ENCODE measurements around the gene TPI1.

TPI1 gene

DNA sequence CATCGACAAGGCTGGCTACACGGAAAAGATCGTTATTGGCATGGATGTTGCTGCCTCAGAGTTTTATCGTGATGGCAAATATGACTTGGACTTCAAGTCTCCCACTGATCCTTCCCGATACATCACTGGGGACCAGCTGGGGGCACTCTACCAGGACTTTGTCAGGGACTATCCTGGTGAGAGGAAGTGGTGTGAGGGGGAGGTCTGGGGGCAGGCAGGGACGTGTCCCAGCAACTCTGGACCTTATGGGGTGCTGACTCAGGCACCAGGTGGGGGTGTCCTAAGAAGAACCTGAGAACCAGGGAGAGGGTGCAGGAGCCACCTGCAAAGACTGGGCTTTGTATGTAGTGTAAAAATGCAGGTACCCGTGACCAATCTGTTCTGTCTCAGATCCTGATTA, 52.3 kb downstream of the TPI1 start:
- no peak for TF ChIP-seq POLR2A (IDR thresholded peaks at IDR 0.05; ENCODE audit: extremely low read depth, insufficient read length)
- TF ChIP-seq, protein P1, sequence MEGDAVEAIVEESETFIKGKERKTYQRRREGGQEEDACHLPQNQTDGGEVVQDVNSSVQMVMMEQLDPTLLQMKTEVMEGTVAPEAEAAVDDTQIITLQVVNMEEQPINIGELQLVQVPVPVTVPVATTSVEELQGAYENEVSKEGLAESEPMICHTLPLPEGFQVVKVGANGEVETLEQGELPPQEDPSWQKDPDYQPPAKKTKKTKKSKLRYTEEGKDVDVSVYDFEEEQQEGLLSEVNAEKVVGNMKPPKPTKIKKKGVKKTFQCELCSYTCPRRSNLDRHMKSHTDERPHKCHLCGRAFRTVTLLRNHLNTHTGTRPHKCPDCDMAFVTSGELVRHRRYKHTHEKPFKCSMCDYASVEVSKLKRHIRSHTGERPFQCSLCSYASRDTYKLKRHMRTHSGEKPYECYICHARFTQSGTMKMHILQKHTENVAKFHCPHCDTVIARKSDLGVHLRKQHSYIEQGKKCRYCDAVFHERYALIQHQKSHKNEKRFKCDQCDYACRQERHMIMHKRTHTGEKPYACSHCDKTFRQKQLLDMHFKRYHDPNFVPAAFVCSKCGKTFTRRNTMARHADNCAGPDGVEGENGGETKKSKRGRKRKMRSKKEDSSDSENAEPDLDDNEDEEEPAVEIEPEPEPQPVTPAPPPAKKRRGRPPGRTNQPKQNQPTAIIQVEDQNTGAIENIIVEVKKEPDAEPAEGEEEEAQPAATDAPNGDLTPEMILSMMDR (IDR thresholded peaks at IDR 0.05; ENCODE audit: low read depth, low read length), result peak; percentile 42
- peak; percentile 51 for DNase-seq (ENCODE audit: low read depth)
- no peak overlapping the region for H3K4me3 ChIP-seq (ENCODE audit: low read depth, low read length)
